K562 (cell line): ENCODE results near the gene OR2F1.
"Not testable (repeated sequence)": the region's sequence is repeated elsewhere in the genome, so short reads cannot be mapped to it uniquely, and the experiment has no call there.

ENCODE experiments used
- EGR1 ChIP-seq: fragments of 450-650 bp; conservative IDR thresholded peaks from 2 replicates; pipeline ENCODE4 v1.6.1; 2017; ENCODE audit warnings: mild to moderate bottlenecking
- ZNF778 ChIP-seq: fragments of 450-650 bp; formaldehyde crosslinking; IDR thresholded peaks from 2 replicates; pipeline ENCODE4 v1.4.0; 2020; ENCODE audit warnings: mild to moderate bottlenecking, moderate library complexity
- TF ChIP-seq, protein P1 (sequence below): fragments of 450-650 bp; IDR thresholded peaks from 2 replicates; pipeline ENCODE4 v1.6.1; 2017; ENCODE audit warnings: antibody characterized with exemption, mild to moderate bottlenecking
- TF ChIP-seq, protein P2 (sequence below): fragments of 250-450 bp; sonication (Bioruptor Pico); IDR thresholded peaks from 2 replicates; pipeline ENCODE4 v1.8.0; 2021; ENCODE audit warnings: borderline replicate concordance, mild to moderate bottlenecking, moderate library complexity; ENCODE audit not compliant: poor library complexity, severe bottlenecking

DNA sequence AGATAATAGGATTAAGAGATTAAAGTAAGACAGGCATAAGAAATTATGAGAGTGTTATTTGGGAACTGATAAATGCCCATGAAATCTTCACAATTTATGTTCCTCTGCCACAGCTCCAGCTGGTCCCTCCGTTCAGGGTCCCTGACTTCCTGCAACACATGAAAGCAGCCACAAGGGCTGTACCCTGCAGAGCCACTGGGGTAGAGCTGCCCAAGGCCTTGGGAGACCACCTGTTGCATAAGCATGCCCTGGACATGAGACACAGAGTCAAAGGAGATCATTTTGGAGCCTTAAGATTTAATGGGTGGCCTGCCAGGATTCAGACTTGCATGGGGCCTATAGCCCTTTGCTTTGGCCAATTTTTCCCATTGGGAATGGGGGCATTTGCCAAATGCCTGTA is 56.2 kb downstream of the OR2F1 start:
- TF ChIP-seq, protein P1, sequence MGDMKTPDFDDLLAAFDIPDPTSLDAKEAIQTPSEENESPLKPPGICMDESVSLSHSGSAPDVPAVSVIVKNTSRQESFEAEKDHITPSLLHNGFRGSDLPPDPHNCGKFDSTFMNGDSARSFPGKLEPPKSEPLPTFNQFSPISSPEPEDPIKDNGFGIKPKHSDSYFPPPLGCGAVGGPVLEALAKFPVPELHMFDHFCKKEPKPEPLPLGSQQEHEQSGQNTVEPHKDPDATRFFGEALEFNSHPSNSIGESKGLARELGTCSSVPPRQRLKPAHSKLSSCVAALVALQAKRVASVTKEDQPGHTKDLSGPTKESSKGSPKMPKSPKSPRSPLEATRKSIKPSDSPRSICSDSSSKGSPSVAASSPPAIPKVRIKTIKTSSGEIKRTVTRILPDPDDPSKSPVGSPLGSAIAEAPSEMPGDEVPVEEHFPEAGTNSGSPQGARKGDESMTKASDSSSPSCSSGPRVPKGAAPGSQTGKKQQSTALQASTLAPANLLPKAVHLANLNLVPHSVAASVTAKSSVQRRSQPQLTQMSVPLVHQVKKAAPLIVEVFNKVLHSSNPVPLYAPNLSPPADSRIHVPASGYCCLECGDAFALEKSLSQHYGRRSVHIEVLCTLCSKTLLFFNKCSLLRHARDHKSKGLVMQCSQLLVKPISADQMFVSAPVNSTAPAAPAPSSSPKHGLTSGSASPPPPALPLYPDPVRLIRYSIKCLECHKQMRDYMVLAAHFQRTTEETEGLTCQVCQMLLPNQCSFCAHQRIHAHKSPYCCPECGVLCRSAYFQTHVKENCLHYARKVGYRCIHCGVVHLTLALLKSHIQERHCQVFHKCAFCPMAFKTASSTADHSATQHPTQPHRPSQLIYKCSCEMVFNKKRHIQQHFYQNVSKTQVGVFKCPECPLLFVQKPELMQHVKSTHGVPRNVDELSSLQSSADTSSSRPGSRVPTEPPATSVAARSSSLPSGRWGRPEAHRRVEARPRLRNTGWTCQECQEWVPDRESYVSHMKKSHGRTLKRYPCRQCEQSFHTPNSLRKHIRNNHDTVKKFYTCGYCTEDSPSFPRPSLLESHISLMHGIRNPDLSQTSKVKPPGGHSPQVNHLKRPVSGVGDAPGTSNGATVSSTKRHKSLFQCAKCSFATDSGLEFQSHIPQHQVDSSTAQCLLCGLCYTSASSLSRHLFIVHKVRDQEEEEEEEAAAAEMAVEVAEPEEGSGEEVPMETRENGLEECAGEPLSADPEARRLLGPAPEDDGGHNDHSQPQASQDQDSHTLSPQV: not testable (repeated sequence)
- TF ChIP-seq EGR1; ZNF778 (CRISPR knock-in tag): not testable (repeated sequence)
- TF ChIP-seq, protein P2, sequence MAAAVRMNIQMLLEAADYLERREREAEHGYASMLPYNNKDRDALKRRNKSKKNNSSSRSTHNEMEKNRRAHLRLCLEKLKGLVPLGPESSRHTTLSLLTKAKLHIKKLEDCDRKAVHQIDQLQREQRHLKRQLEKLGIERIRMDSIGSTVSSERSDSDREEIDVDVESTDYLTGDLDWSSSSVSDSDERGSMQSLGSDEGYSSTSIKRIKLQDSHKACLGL (CRISPR knock-in tag): not testable (repeated sequence)
